Neural crest cell (in vitro differentiated cells): Measurements from ENCODE around the gene YES1. TPM values are rescaled to one million over a fixed set of nuclear protein-coding genes. Genes with fewer than 3 reads are reported as not detected.

ENCODE experiments used
- DNase-seq: peaks from one replicate; pipeline ENCODE4 v3.0.0; 2021; ENCODE audit warnings: low read depth, mixed read lengths, low spot score
- H3K27ac Mint-ChIP-seq: one replicate; pipeline ENCODE4 v1.8.0; 2021; ENCODE audit warnings: mild to moderate bottlenecking, mixed read lengths; ENCODE audit not compliant: unreplicated experiment
- H3K27me3 Mint-ChIP-seq: 2 replicates; pipeline ENCODE4 v1.8.0; 2021; ENCODE audit warnings: low read depth, mild to moderate bottlenecking, mixed read lengths
- H3K36me3 Mint-ChIP-seq: 2 replicates; pipeline ENCODE4 v1.8.0; 2021; ENCODE audit warnings: low read depth, mild to moderate bottlenecking, mixed read lengths
- H3K4me1 Mint-ChIP-seq: 2 replicates; pipeline ENCODE4 v1.8.0; 2021; ENCODE audit warnings: mixed read lengths
- H3K4me3 Mint-ChIP-seq: one replicate; pipeline ENCODE4 v1.8.0; 2021; ENCODE audit warnings: mild to moderate bottlenecking, mixed read lengths
- H3K9me3 Mint-ChIP-seq: 2 replicates; pipeline ENCODE4 v1.8.0; 2021; ENCODE audit warnings: mixed read lengths
- CTCF ChIP-seq: fragments of 200-600 bp; sonication (generic); conservative IDR thresholded peaks from 2 replicates; pipeline ENCODE4 v1.5.0; 2021; ENCODE audit warnings: antibody characterized with exemption, mild to moderate bottlenecking
- total RNA-seq: library from RNA; stranded (reverse); gene quantifications from 2 replicates; pipeline ENCODE4 v1.2.1, GENCODE V29; 2021

The YES1 gene
- total RNA-seq, 1 donor from 2014 or later: 54.7 TPM

- Mint-ChIP-seq H3K9me3 (no peaks in the 10 kb centered on the region), H3K27me3 (no peaks in the 10 kb centered on the region), H3K27ac (peak overlapping the region; percentile 3), H3K4me3 (peak overlapping the region; percentile 0), H3K36me3 (no peaks in the 10 kb centered on the region), H3K4me1 (peaks cover 28% of the 10 kb centered on the region)
- no peak for TF ChIP-seq CTCF
- DNase-seq: no peak
Observed at GRCh38 chr18:830315-830901, 18.4 kb upstream of the YES1 start.

GRCh38 chr18:829432-829831 lies 17.4 kb upstream of the YES1 start:
- TF ChIP-seq CTCF: no peak
- no peak for DNase-seq
- no peak overlapping the region for H3K27ac Mint-ChIP-seq
- no peaks in the 10 kb centered on the region for H3K27me3 Mint-ChIP-seq
- no peaks in the 10 kb centered on the region for H3K36me3 Mint-ChIP-seq
- no peak overlapping the region for H3K4me3 Mint-ChIP-seq
- no peaks in the 10 kb centered on the region for H3K9me3 Mint-ChIP-seq
- peaks cover 28% of the 10 kb centered on the region for H3K4me1 Mint-ChIP-seq

DNA sequence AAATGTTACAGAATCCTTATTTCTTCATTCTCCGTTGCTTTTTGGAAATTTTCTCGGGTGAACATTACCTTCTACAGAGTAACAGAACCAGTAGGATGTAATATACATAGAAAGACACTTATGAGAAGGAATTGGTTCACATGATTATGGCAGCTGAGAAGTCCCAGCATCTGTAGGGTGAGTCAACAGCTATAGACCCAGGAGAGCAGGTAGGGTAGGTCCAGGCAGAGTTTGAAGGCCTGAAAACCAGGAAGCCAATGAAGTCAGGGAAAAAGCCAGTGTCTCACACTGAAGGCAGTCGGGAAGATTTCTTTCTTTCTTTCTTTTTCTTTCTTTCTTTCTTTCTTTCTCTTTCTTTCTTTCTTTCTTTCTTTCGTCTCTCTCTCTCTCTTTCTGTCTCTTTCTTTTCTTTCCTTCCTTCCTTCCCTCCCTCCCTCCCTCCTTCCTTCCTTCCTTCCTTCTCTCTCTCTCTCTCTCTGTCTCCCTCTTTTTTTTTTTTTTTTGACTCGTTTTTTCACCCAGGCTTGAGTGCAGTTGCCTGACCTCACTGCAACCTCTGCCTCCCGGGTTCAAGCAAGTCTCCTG lies 15.1 kb upstream of the YES1 start:
- no peaks in the 10 kb centered on the region for H3K27me3 Mint-ChIP-seq
- DNase-seq: no peak
- TF ChIP-seq CTCF: no peak
- H3K9me3 Mint-ChIP-seq: no peaks in the 10 kb centered on the region
- no peaks in the 10 kb centered on the region for H3K36me3 Mint-ChIP-seq
- no peak overlapping the region for H3K27ac Mint-ChIP-seq
- no peak overlapping the region for H3K4me3 Mint-ChIP-seq
- peaks cover 16% of the 10 kb centered on the region for H3K4me1 Mint-ChIP-seq

- Mint-ChIP-seq H3K4me3 (no peak overlapping the region), H3K9me3 (no peaks in the 10 kb centered on the region), H3K36me3 (no peaks in the 10 kb centered on the region), H3K4me1 (peaks cover 11% of the 10 kb centered on the region), H3K27me3 (no peaks in the 10 kb centered on the region), H3K27ac (no peak overlapping the region)
- no peak for DNase-seq
- TF ChIP-seq CTCF: no peak
Observed at GRCh38 chr18:825891-826585, 14.0 kb upstream of the YES1 start.

GRCh38 chr18:824179-824578 lies 12.1 kb upstream of the YES1 start:
- DNase-seq: no peak
- peaks cover 8% of the 10 kb centered on the region for H3K4me1 Mint-ChIP-seq
- H3K27me3 Mint-ChIP-seq: no peaks in the 10 kb centered on the region
- no peak overlapping the region for H3K4me3 Mint-ChIP-seq
- no peak for TF ChIP-seq CTCF
- no peaks in the 10 kb centered on the region for H3K9me3 Mint-ChIP-seq
- H3K27ac Mint-ChIP-seq: no peak overlapping the region
- H3K36me3 Mint-ChIP-seq: no peaks in the 10 kb centered on the region
